K562 (cell line): ENCODE data around the gene LRRC71. TPM values are rescaled to one million over a fixed set of nuclear protein-coding genes. Genes with fewer than 3 reads are reported as not detected.

Experiments
- ARHGAP35 ChIP-seq: fragments of 450-650 bp; IDR thresholded peaks from 2 replicates; pipeline ENCODE4 v1.6.1; 2018; ENCODE audit not compliant: partially characterized antibody
- ATF7 ChIP-seq: fragments of 450-650 bp; IDR thresholded peaks from 2 replicates; pipeline ENCODE4 v1.7.1; 2014; ENCODE audit warnings: mild to moderate bottlenecking, moderate library complexity
- FIP1L1 ChIP-seq: fragments of 200-400 bp; formaldehyde crosslinking; IDR thresholded peaks from 2 replicates; pipeline ENCODE4 v1.6.1; 2018; ENCODE audit warnings: mild to moderate bottlenecking, low read depth, low read length; ENCODE audit not compliant: poor library complexity, severe bottlenecking
- FOSL1 ChIP-seq: fragments of 200-800 bp; sonication (Bioruptor generic); conservative IDR thresholded peaks from 2 replicates; pipeline ENCODE4 v1.6.1; 2016; ENCODE audit warnings: missing genetic modification characterization, missing compliant biosample characterization
- FOXJ2 ChIP-seq: fragments of 200-800 bp; sonication (Bioruptor generic); IDR thresholded peaks from 2 replicates; pipeline ENCODE4 v1.6.1; 2016; ENCODE audit warnings: missing genetic modification characterization, missing compliant biosample characterization
- GMEB1 ChIP-seq: fragments of 250-450 bp; sonication (Bioruptor Pico); IDR thresholded peaks from 2 replicates; pipeline ENCODE4 v1.4.0; 2020; ENCODE audit warnings: mild to moderate bottlenecking
- HMGN3 ChIP-seq: IDR thresholded peaks from 2 replicates; pipeline ENCODE4 v1.6.1; 2011; ENCODE audit warnings: borderline replicate concordance, low read depth, mild to moderate bottlenecking, mixed read lengths, low read length; ENCODE audit not compliant: insufficient read length; ENCODE audit errors: extremely low read depth
- MITF ChIP-seq: IDR thresholded peaks from 2 replicates; pipeline ENCODE4 v1.6.1; 2014; ENCODE audit warnings: antibody characterized with exemption
- RBM15 ChIP-seq: fragments of 200-400 bp; formaldehyde crosslinking; IDR thresholded peaks from 2 replicates; pipeline ENCODE4 v1.6.1; 2018; ENCODE audit warnings: mild to moderate bottlenecking, low read length, moderate library complexity; ENCODE audit not compliant: insufficient read depth
- SETDB1 ChIP-seq: IDR thresholded peaks from one replicate; pipeline ENCODE4 v1.6.1; 2012; ENCODE audit warnings: low read length, control low read depth, inconsistent platforms
- TFAP4 ChIP-seq: sonication (generic); formaldehyde crosslinking; IDR thresholded peaks from 2 replicates; pipeline ENCODE4 v1.8.0; 2022; ENCODE audit warnings: missing genetic modification reagents, mild to moderate bottlenecking, moderate library complexity, borderline replicate concordance
- ZNF668 ChIP-seq: fragments of 250-450 bp; sonication (Bioruptor Pico); IDR thresholded peaks from 2 replicates; pipeline ENCODE4 v1.8.0; 2022; ENCODE audit warnings: mild to moderate bottlenecking, inconsistent platforms
- ZNF696 ChIP-seq: fragments of 250-450 bp; sonication (Bioruptor Pico); conservative IDR thresholded peaks from 2 replicates; pipeline ENCODE4 v1.4.0; 2020; ENCODE audit warnings: mild to moderate bottlenecking, moderate library complexity
- polyA plus RNA-seq, 8 experiments: library from polyadenylated mRNA; depleted of rRNA in 4 of 8; stranded (reverse) in 5 of 8; unstranded in 3 of 8; fragments of >200 nt; fragmentation: Nextera tagmentation in 2 of 8; fragmentation: Illumina TruSeq in 1 of 8; extraction: Ambion mirVana in 2 of 8; extraction: Trizol in 1 of 8; gene quantifications; 2 replicates each; pipeline versions ENCODE4 v1.2.1 to v1.2.3, GENCODE V29; 2011 to 2014; ENCODE audit warnings: inconsistent platforms in 1 of 8, missing spikeins in 1 of 8
- total RNA-seq, 7 experiments: library from RNA; depleted of rRNA in 6 of 7; stranded (reverse); fragments of >200 nt in 6 of 7; fragmentation: Illumina TruSeq in 2 of 7; extraction: Trizol in 2 of 7; gene quantifications; 2 replicates each; pipeline versions ENCODE4 v1.2.1 to v1.2.3, GENCODE V29; 2011 to 2021; ENCODE audit warnings: low replicate concordance in 1 of 7
- TF ChIP-seq, protein P1 (sequence below): sonication (generic); formaldehyde crosslinking; IDR thresholded peaks from 2 replicates; pipeline ENCODE4 v1.8.0; 2022; ENCODE audit warnings: mild to moderate bottlenecking, missing genetic modification reagents
- TF ChIP-seq, protein P2 (sequence below): fragments of 450-650 bp; formaldehyde crosslinking; IDR thresholded peaks from 2 replicates; pipeline ENCODE4 v1.4.0; 2022; ENCODE audit warnings: missing genetic modification characterization

Gene LRRC71
- total and polyA plus RNA-seq, 9 of the 15 experiments (the other 6 are each of a cell fraction or from before 2014, with no cell fraction given): 0.06 to 1.2 (median 0.51) TPM; not detected in 1

GRCh38 chr1:156910309-156910782 is 10.1 kb upstream of the LRRC71 start (continued):
- no peak for TF ChIP-seq GMEB1
- no peak for TF ChIP-seq ARHGAP35
- TF ChIP-seq FIP1L1: no peak
- no peak for TF ChIP-seq FOSL1 (tag)
- TF ChIP-seq TFAP4 (CRISPR knock-in tag): peak; percentile 75
- TF ChIP-seq, protein P1, sequence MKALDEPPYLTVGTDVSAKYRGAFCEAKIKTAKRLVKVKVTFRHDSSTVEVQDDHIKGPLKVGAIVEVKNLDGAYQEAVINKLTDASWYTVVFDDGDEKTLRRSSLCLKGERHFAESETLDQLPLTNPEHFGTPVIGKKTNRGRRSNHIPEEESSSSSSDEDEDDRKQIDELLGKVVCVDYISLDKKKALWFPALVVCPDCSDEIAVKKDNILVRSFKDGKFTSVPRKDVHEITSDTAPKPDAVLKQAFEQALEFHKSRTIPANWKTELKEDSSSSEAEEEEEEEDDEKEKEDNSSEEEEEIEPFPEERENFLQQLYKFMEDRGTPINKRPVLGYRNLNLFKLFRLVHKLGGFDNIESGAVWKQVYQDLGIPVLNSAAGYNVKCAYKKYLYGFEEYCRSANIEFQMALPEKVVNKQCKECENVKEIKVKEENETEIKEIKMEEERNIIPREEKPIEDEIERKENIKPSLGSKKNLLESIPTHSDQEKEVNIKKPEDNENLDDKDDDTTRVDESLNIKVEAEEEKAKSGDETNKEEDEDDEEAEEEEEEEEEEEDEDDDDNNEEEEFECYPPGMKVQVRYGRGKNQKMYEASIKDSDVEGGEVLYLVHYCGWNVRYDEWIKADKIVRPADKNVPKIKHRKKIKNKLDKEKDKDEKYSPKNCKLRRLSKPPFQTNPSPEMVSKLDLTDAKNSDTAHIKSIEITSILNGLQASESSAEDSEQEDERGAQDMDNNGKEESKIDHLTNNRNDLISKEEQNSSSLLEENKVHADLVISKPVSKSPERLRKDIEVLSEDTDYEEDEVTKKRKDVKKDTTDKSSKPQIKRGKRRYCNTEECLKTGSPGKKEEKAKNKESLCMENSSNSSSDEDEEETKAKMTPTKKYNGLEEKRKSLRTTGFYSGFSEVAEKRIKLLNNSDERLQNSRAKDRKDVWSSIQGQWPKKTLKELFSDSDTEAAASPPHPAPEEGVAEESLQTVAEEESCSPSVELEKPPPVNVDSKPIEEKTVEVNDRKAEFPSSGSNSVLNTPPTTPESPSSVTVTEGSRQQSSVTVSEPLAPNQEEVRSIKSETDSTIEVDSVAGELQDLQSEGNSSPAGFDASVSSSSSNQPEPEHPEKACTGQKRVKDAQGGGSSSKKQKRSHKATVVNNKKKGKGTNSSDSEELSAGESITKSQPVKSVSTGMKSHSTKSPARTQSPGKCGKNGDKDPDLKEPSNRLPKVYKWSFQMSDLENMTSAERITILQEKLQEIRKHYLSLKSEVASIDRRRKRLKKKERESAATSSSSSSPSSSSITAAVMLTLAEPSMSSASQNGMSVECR: no peak
- no peak for TF ChIP-seq ZNF696 (CRISPR knock-in tag)
- TF ChIP-seq SETDB1: no peak
- TF ChIP-seq MITF: no peak
- TF ChIP-seq ZNF668 (CRISPR knock-in tag): no peak
- TF ChIP-seq FOXJ2 (tag): no peak
- TF ChIP-seq HMGN3: no peak
- no peak for TF ChIP-seq RBM15
- no peak for TF ChIP-seq ATF7
- TF ChIP-seq, protein P2, sequence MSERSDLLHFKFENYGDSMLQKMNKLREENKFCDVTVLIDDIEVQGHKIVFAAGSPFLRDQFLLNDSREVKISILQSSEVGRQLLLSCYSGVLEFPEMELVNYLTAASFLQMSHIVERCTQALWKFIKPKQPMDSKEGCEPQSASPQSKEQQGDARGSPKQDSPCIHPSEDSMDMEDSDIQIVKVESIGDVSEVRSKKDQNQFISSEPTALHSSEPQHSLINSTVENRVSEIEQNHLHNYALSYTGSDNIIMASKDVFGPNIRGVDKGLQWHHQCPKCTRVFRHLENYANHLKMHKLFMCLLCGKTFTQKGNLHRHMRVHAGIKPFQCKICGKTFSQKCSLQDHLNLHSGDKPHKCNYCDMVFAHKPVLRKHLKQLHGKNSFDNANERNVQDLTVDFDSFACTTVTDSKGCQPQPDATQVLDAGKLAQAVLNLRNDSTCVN (CRISPR knock-in tag): no peak
